ENCODE measurements around the gene ITGA6.

ITGA6 gene

GRCh38 chr2:172426635-172427255 is 641 bp upstream of the ITGA6 start:
- DNase-seq (ENCODE audit: low spot score), result no peak
- peak overlapping the region; percentile 98 for H3K27ac ChIP-seq (ENCODE audit: poor library complexity, severe bottlenecking)
- no peaks in the 10 kb centered on the region for H3K9me3 ChIP-seq (ENCODE audit: severe bottlenecking)
- H3K4me3 ChIP-seq (ENCODE audit: severe bottlenecking), result peak overlapping the region; percentile 96
- ATAC-seq (ENCODE audit: low read depth), result no peak
- peaks cover 16% of the 10 kb centered on the region for H3K4me1 ChIP-seq (ENCODE audit: insufficient read depth, poor library complexity, severe bottlenecking)
- H3K27me3 ChIP-seq (ENCODE audit: insufficient read depth, poor library complexity, severe bottlenecking), result no peaks in the 10 kb centered on the region
- H3K36me3 ChIP-seq (ENCODE audit: low read depth), result peaks cover 24% of the 10 kb centered on the region
- TF ChIP-seq CTCF (IDR thresholded peaks at IDR 0.05; ENCODE audit: poor library complexity, severe bottlenecking), result no peak

DNA sequence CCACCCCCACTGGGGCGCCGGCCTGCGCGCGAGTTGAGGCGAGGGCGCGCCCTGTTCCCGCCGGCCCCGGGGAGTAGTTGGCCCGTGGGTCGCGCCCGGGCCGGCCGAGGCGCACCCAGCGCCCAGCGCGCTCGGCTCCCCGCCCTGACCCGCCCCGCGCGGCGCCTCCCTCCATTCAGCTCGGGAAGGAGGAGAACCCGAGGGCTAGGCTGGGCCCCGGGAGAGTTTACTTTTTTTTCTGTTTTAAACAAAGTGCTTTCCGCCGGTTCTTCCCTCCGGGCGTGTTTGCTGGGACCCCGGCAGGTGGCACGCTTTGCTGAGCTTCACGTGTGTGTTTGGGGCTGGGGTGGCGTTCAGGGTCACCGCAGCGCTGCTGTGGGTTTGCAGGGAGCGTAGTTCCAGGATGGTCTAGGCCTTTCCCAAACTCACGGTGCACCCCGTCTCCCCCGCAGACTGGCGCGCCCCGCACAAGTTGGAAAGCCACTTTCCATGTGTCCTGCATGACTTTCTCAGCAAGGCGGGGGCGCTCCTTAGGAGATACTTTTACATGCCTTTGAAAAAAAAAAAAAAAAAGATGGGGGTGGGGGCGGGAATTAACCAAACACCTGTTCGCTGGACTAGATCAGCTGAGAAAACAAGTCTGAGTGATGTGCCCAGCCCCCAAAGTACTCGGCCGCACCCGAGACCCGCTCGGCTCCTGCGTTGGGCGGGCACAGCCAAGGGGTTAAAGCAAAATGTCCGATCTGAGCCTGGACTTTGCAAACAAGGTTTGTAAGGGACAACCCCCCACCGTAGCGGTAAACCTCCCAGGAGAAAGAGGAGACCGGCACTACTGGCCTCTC is 825 bp downstream of the ITGA6 start:
- no peak for DNase-seq (ENCODE audit: low spot score)
- no peak for TF ChIP-seq CTCF (IDR thresholded peaks at IDR 0.05; ENCODE audit: poor library complexity, severe bottlenecking)
- Histone ChIP-seq H3K9me3 (ENCODE audit: severe bottlenecking) (no peaks in the 10 kb centered on the region), H3K4me1 (ENCODE audit: insufficient read depth, poor library complexity, severe bottlenecking) (peaks cover 31% of the 10 kb centered on the region), H3K27ac (ENCODE audit: poor library complexity, severe bottlenecking) (peak overlapping the region; percentile 98), H3K27me3 (ENCODE audit: insufficient read depth, poor library complexity, severe bottlenecking) (no peaks in the 10 kb centered on the region), H3K36me3 (ENCODE audit: low read depth) (peaks cover 34% of the 10 kb centered on the region), H3K4me3 (ENCODE audit: severe bottlenecking) (peak overlapping the region; percentile 96)
- ATAC-seq (ENCODE audit: low read depth), result peak; percentile 10; the same call in 2 of the 3 replicates

- Histone ChIP-seq H3K36me3 (ENCODE audit: low read depth) (peaks cover 40% of the 10 kb centered on the region), H3K4me3 (ENCODE audit: severe bottlenecking) (peak overlapping the region; percentile 96), H3K27ac (ENCODE audit: poor library complexity, severe bottlenecking) (peak overlapping the region; percentile 98), H3K27me3 (ENCODE audit: insufficient read depth, poor library complexity, severe bottlenecking) (no peaks in the 10 kb centered on the region), H3K9me3 (ENCODE audit: severe bottlenecking) (no peaks in the 10 kb centered on the region), H3K4me1 (ENCODE audit: insufficient read depth, poor library complexity, severe bottlenecking) (peaks cover 37% of the 10 kb centered on the region)
- TF ChIP-seq CTCF (IDR thresholded peaks at IDR 0.05; ENCODE audit: poor library complexity, severe bottlenecking), result no peak
- DNase-seq (ENCODE audit: low spot score), result no peak
- ATAC-seq (ENCODE audit: low read depth), result no peak
Observed at GRCh38 chr2:172428832-172429210, 1.4 kb downstream of the ITGA6 start.

- Histone ChIP-seq H3K4me3 (ENCODE audit: severe bottlenecking) (peak overlapping the region; percentile 96), H3K9me3 (ENCODE audit: severe bottlenecking) (no peaks in the 10 kb centered on the region), H3K36me3 (ENCODE audit: low read depth) (peaks cover 46% of the 10 kb centered on the region), H3K27me3 (ENCODE audit: insufficient read depth, poor library complexity, severe bottlenecking) (no peaks in the 10 kb centered on the region), H3K27ac (ENCODE audit: poor library complexity, severe bottlenecking) (peak overlapping the region; percentile 98), H3K4me1 (ENCODE audit: insufficient read depth, poor library complexity, severe bottlenecking) (peaks cover 43% of the 10 kb centered on the region)
- ATAC-seq (ENCODE audit: low read depth), result peak; percentile 3; the same call in 1 of the 3 replicates
- DNase-seq (ENCODE audit: low spot score), result no peak
- no peak for TF ChIP-seq CTCF (IDR thresholded peaks at IDR 0.05; ENCODE audit: poor library complexity, severe bottlenecking)
Observed at GRCh38 chr2:172429301-172429968, 2.0 kb downstream of the ITGA6 start.
